22Rv1 (cell line): ENCODE measurements around the gene GDI2.
"Not testable (repeated sequence)": the region's sequence is repeated elsewhere in the genome, so short reads cannot be mapped to it uniquely, and the experiment has no call there.

ENCODE experiments used
- H3K27ac ChIP-seq: fragments of 450-650 bp; 2 replicates; pipeline ENCODE4 v1.5.1; 2017
- CTCF ChIP-seq: fragments of 450-650 bp; IDR thresholded peaks from 2 replicates; pipeline ENCODE4 v1.5.1; 2017; ENCODE audit warnings: mild to moderate bottlenecking
- ZFX ChIP-seq: fragments of 450-650 bp; IDR thresholded peaks from 2 replicates; pipeline ENCODE4 v1.6.1; 2017; ENCODE audit warnings: antibody characterized with exemption, borderline replicate concordance

GDI2 gene

GRCh38 chr10:5813341-5814109, at the start of gene GDI2:
GDI2 (minus strand) TSS chr10:5813434; CDS start chr10:5813258, 176 bp downstream.
- TF ChIP-seq ZFX (no peak), CTCF (no peak)
- H3K27ac ChIP-seq, result peak within 1 kb of the TSS; percentile 98

GRCh38 chr10:5862360-5862961, 49.2 kb upstream of the GDI2 start:
- TF ChIP-seq CTCF (no peak), ZFX (no peak)
- H3K27ac ChIP-seq, result no peak overlapping the region

- TF ChIP-seq ZFX, result no peak
- TF ChIP-seq CTCF, result no peak
- H3K27ac ChIP-seq, result no peak overlapping the region
These were observed 46.8 kb upstream of the GDI2 start for GRCh38 chr10:5860066-5860465.

- H3K27ac ChIP-seq, result no peak overlapping the region
- TF ChIP-seq CTCF (no peak), ZFX (no peak)
These were observed 45.6 kb upstream of the GDI2 start for GRCh38 chr10:5858811-5859210.

GRCh38 chr10:5856701-5857004, 43.4 kb upstream of the GDI2 start:
- H3K27ac ChIP-seq, result no peak overlapping the region
- TF ChIP-seq ZFX, result no peak
- no peak for TF ChIP-seq CTCF

GRCh38 chr10:5855979-5856700, 42.9 kb upstream of the GDI2 start:
- H3K27ac ChIP-seq, result no peak overlapping the region
- no peak for TF ChIP-seq CTCF
- TF ChIP-seq ZFX, result no peak

GRCh38 chr10:5854131-5854475, 40.9 kb upstream of the GDI2 start:
- H3K27ac ChIP-seq, result no peak overlapping the region
- TF ChIP-seq CTCF (no peak), ZFX (no peak)

- H3K27ac ChIP-seq, result not testable (repeated sequence)
These were observed 33.4 kb upstream of the GDI2 start for GRCh38 chr10:5846667-5847066.
